GM21515 (cell line): ENCODE results near the gene DYNC1LI1.
A peak's percentile ranks its signal among the peaks of the same experiment; 100 is the strongest.
"Not testable (repeated sequence)": the region's sequence is repeated elsewhere in the genome, so short reads cannot be mapped to it uniquely, and the experiment has no call there.

Source experiments
- ATAC-seq: cut with Tn5 transposase; IDR thresholded peaks from one replicate; pipeline ENCODE4 v1.9.1; 2021; ENCODE audit not compliant: unreplicated experiment

DYNC1LI1 gene

DNA sequence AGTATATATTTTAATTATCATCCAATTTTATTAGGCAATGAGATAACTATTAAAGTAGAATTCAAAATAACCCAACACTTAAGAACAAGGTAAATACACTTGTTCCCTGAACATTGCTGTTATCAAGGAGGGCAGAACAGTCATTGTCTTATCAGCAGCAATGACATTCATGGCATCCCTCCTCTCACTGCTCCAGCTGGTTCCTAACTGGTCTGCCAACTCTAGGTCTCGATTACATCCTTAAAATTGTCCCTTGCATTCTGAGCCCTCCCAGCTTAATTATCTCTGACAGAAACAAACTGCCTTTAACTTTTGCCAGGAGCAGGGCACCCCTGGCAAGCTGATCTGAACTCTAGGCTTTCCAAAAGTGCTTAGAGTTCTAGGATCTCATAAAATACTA, 14.0 kb upstream of the DYNC1LI1 start:
- ATAC-seq: no peak

DNA sequence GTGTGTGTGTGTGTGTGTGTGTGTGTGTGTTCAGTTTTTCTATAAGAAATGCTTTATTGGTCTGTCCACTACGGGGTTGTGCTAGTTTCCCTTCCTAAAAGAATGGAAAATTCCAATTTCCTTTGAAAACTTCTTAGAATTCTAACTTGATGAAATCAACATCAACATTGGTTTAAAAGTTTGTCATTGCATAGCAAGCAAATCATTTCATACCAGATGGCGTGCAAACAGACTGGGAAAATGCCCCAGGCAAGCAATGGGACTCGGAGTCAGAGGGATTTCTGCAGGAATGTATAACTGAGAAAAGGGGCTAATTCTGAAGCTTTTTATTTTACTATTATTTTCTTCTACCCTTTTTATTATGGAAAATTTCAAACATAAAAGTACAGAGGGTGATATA, 13.1 kb upstream of the DYNC1LI1 start:
- ATAC-seq: no peak

DNA sequence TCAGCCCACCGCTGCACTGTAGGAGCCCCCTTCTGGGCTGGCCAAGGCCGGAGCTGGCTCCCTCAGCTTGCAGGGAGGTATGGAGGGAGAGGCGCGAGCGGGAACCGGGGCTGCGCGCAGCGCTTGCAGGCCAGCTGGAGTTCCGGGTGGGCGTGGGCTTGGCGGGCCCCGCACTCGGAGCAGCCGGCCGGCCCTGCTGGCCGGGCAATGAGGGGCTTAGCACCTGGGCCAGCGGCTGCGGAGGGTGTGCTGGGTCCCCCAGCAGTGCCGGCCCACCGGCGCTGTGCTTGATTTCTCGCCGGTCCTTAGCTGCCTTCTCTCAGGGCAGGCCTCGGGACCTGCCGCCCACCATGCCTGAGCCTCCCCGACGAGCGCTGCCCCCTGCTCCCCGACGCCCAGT, 8.0 kb upstream of the DYNC1LI1 start:
- ATAC-seq: not testable (repeated sequence)

DNA sequence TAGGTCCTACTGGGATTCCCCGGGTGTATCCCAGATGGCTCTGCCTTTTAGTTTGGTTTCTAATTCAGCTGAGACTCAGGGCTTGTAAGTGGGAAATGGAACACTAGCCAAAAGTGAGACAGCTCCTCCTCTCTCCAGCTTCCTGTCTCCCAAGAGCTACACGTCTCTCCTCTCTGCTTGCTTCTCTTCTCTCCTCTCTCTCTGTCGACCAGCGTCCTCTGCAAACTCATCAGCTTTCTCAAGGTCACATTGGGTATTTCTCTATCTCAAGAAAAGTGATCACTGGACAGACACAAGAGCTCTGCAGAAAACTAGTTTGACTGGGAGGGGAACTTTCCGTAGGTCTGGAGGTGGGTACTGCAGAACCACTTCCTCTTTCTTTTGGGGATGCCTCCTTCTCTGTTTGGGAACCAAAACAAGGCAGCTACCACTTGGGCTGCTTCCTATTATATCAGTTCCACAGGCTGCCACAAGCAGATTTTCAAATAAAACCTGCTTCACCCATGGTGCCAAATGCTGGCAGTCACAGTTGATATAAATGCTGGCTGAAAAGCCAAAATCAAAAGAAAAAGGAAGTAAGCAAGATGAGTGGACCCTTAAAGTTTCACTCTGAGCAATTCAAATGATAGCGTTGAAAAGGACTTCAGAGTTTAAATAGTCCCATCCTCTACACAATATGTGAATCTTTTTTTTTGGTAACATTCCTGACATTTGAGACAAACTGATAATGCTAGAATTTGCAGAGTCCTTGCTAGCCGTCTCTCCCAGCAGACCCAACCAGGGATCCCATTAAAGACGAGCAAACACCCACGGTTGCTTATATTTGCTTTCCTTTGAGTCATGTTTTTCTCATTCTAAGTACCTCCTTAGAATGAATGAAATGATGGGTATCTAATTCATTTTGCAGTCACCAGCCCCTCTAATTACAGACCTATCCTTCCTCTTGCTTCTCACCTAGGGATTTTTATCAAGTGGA, 7.2 kb upstream of the DYNC1LI1 start:
- ATAC-seq: peak; percentile 91

DNA sequence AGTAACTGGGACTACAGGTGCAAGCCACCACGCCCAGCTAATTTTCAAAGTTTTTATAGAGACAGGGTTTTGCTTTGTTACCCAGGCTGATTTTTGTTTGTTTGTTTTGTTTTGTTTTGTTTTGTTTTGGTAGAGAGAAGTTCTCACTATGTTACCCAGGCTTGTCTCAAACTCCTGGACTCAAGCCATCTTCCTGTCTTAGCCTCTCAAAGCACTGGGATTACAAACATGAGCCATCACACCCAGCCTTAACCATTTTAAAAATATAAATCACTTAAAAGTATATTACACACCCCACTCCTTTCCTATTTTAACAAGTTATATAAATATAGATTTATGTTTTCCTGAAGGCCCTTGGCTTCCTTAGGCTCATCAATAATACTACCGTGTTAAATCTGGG, 6.5 kb upstream of the DYNC1LI1 start:
- no peak for ATAC-seq

DNA sequence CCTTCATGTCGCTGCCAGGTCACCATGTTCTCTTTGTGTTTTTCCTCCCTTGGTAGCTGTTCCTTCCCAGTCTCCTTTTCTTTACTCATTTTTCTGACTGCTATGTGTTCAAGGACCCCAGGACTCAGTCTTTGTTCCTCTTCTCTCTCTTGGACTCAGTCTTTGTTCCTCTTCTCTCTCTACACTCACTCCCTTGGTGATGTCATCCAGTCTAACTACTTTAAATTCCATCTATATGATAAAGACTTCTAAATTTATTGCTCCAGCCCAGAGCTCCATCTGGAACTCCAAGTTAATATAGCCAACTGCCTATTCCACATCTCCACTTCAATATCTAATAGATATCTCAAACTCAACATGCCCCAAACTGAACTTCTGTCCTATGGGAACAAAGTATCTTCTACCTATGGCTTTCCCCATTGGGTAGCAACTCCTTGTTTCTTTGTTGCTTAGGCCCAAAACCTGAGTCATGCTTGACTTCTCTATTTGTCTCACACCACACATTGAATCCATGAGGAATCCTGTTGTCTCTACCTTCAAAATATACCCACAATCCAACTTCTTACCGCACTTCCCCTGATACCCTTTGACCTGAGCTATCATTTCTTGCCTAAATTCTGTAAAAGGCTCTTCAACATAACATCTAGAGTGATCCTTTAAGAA, 4.9 kb upstream of the DYNC1LI1 start:
- no peak for ATAC-seq

DNA sequence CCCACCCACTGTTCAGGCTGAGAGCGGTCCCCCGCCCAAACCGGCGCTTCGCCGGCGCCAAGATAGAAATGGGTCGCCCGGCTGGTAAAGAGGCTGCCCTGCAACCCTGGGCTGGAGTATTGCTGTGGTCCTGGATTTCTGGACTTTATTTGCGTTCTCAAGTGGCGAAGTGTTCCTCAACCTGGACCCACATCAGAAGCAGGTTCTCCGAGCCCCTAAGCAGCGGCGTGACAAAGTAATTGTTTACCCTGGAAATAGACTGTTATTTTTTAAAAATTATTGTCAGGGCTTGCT, 481 bp upstream of the DYNC1LI1 start:
- no peak for ATAC-seq

DNA sequence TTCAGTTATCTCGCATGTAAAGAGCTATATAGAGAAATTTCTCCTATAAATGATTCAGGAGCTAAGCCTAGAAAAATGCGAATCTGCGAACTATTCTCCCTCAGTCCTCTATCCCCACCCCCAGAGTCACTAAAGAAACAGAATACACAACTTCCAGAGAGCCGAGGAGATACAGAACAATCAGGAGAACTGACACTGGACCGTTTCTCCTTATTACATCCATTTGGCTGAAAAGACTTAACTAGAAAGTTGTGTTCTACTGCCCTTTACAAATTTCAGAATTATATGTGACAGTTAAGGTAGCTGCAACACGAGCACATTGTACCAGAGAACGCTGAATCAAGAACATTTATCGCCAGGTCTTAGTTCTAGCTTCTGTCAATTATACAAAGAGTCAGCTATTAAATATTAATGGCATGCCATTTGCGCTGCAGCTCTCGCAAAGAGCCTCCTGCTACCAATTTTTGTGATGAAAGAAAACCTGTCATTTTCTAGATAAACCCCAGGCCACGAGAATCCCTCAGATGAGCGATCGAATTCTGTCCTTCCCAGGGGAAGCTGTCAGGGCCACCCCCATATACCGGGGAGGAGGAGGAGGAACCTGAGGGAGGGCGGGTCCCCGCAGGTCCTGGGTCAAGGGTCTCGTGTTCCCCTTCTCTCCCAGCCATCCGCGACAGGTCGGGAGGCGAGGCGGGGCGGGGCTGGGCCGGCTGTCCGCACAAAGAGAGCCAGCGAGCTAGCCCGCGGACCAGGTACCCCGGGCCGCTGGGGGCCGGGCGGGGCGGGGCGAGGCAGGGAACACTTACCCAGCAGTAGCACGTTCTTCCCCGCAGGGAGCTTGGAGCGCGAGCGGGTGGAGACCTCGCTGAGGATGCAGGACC, 878 bp downstream of the DYNC1LI1 start:
- peak; percentile 50 for ATAC-seq

DNA sequence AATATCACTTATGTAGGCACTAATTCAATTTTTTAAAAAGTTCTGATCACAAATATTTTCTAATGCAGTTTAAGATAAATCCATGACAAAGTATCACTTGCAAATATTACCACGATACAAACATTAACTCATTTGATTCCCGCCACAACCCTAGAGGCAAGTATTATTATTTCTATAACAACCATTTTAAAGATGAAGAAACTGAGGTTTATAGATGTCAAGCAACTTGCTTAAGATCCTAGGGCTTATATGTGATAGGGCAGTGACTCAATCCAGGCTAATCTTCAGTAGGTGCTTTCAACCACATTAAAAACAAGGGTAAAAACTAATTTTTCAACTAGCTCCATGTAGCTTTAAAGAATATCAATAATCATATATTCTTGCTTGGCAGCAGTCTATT, 1.7 kb downstream of the DYNC1LI1 start:
- no peak for ATAC-seq

DNA sequence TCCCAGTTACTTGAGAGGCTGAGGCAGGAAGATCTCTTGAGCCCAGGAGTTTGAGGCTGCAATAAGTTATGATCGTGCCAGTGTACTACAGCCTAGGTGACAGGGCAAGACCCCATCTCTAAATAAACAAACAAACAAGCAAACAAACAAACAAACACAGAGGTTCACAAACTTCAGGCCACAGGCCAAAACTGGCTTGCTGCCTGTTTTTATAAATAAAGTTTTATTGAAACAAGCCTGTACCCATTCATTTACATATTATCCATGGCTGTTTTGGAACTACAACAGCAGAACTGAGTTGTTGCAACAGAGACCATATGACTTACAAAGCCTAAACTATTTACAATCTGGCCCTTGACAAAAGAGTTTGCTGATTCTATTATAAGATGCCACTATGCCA, 6.5 kb downstream of the DYNC1LI1 start:
- ATAC-seq: no peak

DNA sequence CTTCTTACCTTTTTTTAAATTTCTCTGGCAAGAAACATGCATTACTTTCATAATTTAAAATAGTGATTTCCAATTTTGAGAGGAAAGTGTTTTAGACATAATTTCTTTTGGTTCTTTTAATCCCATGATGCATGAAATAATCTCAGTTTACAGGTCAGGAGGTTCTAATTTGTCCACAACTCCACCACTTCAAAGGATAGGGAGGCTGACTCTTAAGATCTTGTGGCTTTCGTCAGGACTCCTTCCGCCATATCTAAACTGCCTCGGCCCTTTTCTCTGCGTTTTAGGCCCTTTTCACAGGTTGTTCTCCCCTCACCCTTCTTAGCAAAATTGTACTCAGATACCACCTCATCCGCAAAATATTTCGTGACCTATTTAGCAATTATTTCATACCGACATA, 8.0 kb downstream of the DYNC1LI1 start:
- no peak for ATAC-seq

DNA sequence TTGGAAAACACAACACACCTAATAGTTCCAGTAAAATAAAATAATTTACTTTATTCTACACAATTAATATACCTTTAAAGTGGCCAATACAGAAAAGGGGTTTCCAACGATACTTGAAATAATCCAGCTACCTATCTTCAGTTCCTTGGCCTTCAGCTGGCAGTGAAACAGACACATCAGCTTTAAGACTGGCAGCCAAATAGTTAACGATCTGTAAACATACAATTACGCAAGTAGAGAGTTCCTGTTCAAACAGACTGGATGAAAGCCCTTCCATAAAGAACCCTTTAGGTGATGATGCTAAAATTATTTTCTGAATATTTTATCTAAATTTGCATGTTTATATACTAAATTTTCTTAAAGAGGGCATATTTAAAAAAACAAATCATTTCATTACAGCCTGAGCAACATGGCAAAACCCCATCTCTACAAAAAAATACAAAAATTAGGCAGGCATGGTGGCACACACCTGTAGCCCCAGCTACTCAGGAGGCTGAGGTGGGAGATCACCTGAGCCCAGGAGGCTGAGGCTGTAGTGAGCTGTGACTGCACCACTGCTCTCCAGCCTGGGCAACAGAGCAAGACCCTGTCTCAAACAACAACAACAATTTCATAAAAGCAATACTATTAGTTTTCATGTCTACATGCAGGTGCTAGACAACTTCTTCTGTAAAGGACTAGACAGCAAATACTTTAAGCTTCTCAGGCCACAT, 12.9 kb downstream of the DYNC1LI1 start:
- no peak for ATAC-seq

DNA sequence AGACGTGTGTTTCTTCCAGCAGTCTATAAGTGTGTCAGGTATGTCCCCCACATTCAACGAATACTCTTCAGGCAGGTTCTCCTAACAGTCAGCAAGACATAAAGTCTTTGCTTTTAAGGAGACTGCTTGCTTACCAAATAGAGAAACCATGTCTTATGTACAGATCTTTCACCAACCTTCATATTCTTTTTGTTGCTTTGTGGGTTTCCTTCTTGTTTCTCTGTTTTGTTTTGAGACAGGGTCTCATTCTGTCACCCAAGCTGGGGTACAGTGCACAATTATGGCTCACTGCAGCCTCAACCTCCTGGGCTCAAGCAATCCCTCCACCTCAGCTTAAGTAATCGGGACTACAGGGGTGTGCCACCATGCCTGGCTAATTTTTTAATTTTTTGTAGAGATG, 14.3 kb downstream of the DYNC1LI1 start:
- no peak for ATAC-seq

DNA sequence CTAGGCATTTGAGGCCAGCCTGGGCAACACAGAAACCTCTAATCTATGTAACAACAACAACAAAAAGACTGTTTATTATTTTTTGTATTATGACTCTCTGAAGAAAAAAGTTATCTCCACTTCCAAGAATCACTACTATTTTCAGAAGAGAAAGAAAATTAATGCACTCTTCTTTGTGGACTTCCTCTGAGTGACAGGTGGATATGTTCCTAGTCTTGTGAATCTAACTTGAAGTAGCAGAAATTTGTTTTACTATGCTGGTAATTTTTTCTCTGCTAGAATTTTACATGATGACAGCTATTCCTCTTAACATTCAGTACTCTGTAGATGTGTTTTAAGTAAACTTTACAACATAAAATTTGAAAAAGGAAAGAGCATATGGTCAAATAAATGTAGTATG, 16.7 kb downstream of the DYNC1LI1 start:
- no peak for ATAC-seq

DNA sequence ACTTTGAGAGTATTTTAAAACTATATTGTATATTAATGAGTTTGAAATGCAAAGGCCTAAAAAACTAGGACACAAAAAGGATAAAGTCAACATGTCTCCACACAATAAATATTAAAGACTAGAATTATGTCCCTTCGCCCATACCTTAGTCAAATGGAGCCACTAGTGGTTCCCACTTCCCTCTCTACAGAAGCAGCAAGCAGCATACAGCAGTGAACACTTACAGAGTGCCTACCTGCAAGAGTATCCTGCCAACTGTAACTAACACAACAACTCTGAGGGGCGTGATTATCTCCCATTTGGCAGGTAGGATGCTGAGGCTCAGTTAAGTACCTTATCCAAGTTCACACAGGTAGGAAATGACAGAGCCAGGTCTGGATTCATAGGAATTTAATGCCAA, 17.2 kb downstream of the DYNC1LI1 start:
- ATAC-seq: peak; percentile 63

DNA sequence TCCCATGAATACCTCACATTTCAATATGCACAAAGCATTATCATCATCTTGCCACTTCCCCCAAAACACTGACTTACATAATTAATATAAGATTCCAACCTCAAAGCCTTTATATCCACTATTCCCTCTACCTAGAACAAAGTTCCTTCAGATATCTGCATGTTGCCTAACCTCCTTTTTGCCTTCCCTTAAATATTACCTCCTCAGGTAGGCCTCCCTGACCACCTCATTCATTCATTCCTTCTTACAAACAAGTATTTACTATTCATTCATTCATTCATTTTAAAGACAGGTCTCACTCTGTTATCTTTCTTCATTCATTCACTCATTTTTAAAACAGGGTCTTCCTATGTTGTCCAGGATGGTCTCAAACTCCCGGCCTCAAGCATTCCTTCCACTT, 18.6 kb downstream of the DYNC1LI1 start:
- no peak for ATAC-seq

DNA sequence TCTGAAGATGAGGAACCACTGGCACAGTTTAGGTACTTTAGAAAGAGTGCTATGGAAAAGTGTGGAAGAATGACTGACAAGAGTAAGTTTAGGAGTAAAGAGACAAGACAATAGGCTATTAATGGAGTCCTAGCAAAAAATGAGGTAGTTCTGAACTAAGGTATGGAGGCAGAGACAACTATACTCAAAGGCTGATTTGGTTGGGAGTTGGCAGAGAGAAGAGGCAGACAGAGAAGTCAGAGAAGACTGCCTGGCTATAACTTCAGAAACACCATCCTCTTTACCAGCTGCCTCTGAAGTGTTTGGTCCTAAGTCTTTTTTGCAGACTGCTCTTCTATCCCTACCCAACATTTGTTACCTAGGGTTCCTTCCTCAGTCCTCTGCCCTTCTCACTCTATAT, 19.2 kb downstream of the DYNC1LI1 start:
- no peak for ATAC-seq

DNA sequence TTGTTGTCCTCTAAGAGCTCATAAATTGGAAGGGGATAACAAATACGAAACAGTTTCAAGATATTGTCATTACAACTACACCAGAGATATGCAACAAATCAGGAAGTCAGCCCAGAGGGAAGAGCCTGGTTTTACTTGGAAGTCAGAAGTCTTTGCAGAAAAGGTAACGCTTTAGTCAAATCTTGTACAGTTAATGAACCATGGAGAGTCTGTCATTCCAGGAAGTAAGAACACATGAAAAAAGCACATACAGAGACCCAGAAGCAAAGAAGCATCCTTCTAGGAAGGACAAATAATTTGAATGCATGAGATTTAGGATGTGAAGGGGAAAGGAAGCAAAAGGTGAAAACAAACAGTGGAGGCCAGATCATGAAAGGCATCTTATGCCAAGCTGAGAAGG, 19.6 kb downstream of the DYNC1LI1 start:
- ATAC-seq: no peak

DNA sequence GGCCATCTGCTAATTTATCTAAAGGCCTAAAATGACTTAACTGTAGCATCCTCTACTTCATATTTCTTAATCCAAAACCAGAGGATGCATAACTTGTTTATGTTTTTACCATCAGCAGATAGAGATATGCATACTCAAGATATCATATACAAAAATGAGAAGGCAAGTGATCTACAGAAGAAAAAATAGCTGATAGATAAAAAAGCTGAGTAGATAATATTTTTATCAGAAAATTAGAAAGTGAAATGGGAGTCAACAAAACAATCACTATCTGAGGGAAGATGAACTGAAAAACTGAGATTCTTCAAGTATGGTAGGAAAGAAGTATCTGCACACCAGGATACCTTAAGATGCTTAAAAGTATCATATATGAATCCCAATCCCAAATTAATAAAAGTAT, 25.4 kb downstream of the DYNC1LI1 start:
- no peak for ATAC-seq

DNA sequence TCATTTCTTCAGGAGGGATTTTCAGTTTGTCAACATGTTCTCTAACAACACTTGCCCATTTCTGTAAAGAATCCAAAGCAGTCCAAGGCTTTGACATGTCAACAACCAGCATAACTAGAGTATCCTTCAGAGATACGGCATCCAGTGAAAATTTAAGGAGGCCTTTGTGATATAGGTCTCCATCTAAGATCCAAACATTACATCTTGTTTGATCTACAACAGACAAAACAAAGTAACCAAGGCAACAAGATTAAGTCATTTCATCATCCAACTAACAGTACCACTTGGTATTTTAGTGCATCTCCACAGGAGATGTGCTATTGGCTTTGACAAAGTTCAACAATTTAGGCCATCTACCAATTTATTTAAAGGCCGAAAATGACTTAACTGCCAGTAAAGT, 25.8 kb downstream of the DYNC1LI1 start:
- ATAC-seq: no peak

DNA sequence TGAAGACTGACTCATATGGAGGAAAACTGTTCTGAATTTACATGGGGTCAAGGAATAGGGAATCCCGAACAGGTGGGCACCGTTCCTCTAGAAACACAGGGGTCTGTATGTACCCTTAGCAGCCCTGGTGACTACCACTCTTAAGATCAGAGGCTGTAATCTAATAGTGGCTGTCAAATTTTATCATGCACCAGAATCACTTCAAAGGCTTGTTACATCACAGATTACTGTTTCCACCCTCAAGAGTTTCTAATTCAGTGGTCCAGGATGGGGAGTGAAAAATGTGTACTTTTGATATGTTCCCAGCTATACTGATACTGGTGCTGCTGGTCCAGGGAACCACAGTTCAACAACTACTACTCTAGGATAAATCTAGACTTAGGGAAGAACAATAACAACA, 27.9 kb downstream of the DYNC1LI1 start:
- ATAC-seq: no peak
